BJ (cell line): ENCODE results near the gene SLC27A1. TPM values are rescaled to one million over a fixed set of nuclear protein-coding genes. Genes with fewer than 3 reads are reported as not detected.

Source experiments
- CTCF ChIA-PET: fragments of 350-600 bp; formaldehyde crosslinking; extraction: SDS; loops from one replicate; lab custom pipeline; 2021; ENCODE audit warnings: antibody characterized with exemption, inconsistent platforms; lab: Yijun Ruan, JAX
- POLR2A ChIA-PET: fragments of 300-600 bp; sonication (Branson Sonifier 250); formaldehyde crosslinking; extraction: SDS; loops from one replicate; lab custom pipeline; 2021; ENCODE audit warnings: antibody characterized with exemption; lab: Charles Lee
- DNase-seq: peaks from one replicate; pipeline ENCODE4 v3.0.0-alpha.2; 2011; ENCODE audit warnings: low read depth
- H3K27me3 ChIP-seq: 2 replicates; pipeline ENCODE4 v1.6.0; 2011; ENCODE audit warnings: low read length; ENCODE audit not compliant: control insufficient read depth, insufficient read depth
- H3K36me3 ChIP-seq: 2 replicates; pipeline ENCODE4 v1.5.1; 2011; ENCODE audit warnings: low read length; ENCODE audit not compliant: control insufficient read depth, insufficient read depth
- H3K4me3 ChIP-seq: 2 replicates; pipeline ENCODE4 v1.5.1; 2011; ENCODE audit warnings: low read depth, mild to moderate bottlenecking, control low read depth, low read length
- CTCF ChIP-seq: IDR thresholded peaks from 2 replicates; pipeline ENCODE4 v1.5.1; 2011; ENCODE audit warnings: low read depth, mild to moderate bottlenecking, control low read depth, inconsistent platforms, low read length, moderate library complexity; ENCODE audit not compliant: insufficient read depth
- polyA plus RNA-seq: library from polyadenylated mRNA; depleted of rRNA; stranded (reverse); fragments of >200 nt; gene quantifications from 2 replicates; pipeline ENCODE4 v1.2.3, GENCODE V29; 2011

SLC27A1 gene
- polyA plus RNA-seq, 1 experiment = 18.8 TPM

GRCh38 chr19:17481986-17482385, 11.7 kb downstream of the SLC27A1 start:
- ChIA-PET POLR2A (no interaction called here), CTCF (interaction anchor here (1.7 to 3.5 kb wide), 2 partner anchors 14 kb away, joined by 5 to 14 read pairs; no protein-coding TSS in a partner anchor)
- Histone ChIP-seq H3K27me3 (no peaks in the 10 kb centered on the region), H3K36me3 (peaks cover 5% of the 10 kb centered on the region), H3K4me3 (no peak overlapping the region)
- no peak for TF ChIP-seq CTCF
- no peak for DNase-seq

GRCh38 chr19:17482877-17483604, 12.7 kb downstream of the SLC27A1 start:
- Histone ChIP-seq H3K27me3 (no peaks in the 10 kb centered on the region), H3K36me3 (peaks cover 5% of the 10 kb centered on the region), H3K4me3 (no peak overlapping the region)
- no peak for TF ChIP-seq CTCF
- POLR2A ChIA-PET = no interaction called here
- CTCF ChIA-PET = interaction anchor here (1.7 kb wide), 1 partner anchor 13 kb away, joined by 5 read pairs; no protein-coding TSS in a partner anchor
- no peak for DNase-seq

- Histone ChIP-seq H3K27me3 (no peaks in the 10 kb centered on the region), H3K4me3 (no peak overlapping the region), H3K36me3 (peaks cover 7% of the 10 kb centered on the region)
- DNase-seq = no peak
- ChIA-PET CTCF (interaction anchor here (1.7 kb wide), 1 partner anchor 12 kb away, joined by 5 read pairs; no protein-coding TSS in a partner anchor), POLR2A (no interaction called here)
- TF ChIP-seq CTCF = no peak
Measured at GRCh38 chr19:17483605-17484002, 13.3 kb downstream of the SLC27A1 start.

- Histone ChIP-seq H3K27me3 (no peaks in the 10 kb centered on the region), H3K36me3 (peaks cover 8% of the 10 kb centered on the region), H3K4me3 (no peak overlapping the region)
- ChIA-PET CTCF (no interaction called here), POLR2A (no interaction called here)
- TF ChIP-seq CTCF = no peak
- DNase-seq = no peak
Measured at GRCh38 chr19:17484520-17485185, 14.3 kb downstream of the SLC27A1 start.

GRCh38 chr19:17486545-17487240, 16.4 kb downstream of the SLC27A1 start:
- POLR2A ChIA-PET = no interaction called here
- TF ChIP-seq CTCF = no peak
- CTCF ChIA-PET = interaction anchor here (1.1 to 1.4 kb wide), 3 partner anchors 9 to 15 kb away, joined by 3 to 8 read pairs (median 3); no protein-coding TSS in a partner anchor
- H3K4me3 ChIP-seq = no peak overlapping the region
- no peak for DNase-seq
- H3K36me3 ChIP-seq = peaks cover 8% of the 10 kb centered on the region
- H3K27me3 ChIP-seq = no peaks in the 10 kb centered on the region
